OCI-LY1 (cell line): ENCODE data around the gene BABAM2.

ENCODE experiments used
- EZH2 ChIP-seq: fragments of 200-600 bp; sonication (generic), shearing (Covaris generic); IDR thresholded peaks from 2 replicates; pipeline ENCODE4 v1.8.0; 2017; ENCODE audit warnings: borderline replicate concordance, mixed run types, mild to moderate bottlenecking, antibody characterized with exemption, low read length, moderate library complexity, mixed read lengths
- TF ChIP-seq, protein P1 (sequence below): fragments of 200-600 bp; sonication (generic), shearing (Covaris generic); IDR thresholded peaks from 2 replicates; pipeline ENCODE4 v1.5.1; 2017; ENCODE audit warnings: mild to moderate bottlenecking, antibody characterized with exemption, low read length, moderate library complexity, mixed read lengths

DNA sequence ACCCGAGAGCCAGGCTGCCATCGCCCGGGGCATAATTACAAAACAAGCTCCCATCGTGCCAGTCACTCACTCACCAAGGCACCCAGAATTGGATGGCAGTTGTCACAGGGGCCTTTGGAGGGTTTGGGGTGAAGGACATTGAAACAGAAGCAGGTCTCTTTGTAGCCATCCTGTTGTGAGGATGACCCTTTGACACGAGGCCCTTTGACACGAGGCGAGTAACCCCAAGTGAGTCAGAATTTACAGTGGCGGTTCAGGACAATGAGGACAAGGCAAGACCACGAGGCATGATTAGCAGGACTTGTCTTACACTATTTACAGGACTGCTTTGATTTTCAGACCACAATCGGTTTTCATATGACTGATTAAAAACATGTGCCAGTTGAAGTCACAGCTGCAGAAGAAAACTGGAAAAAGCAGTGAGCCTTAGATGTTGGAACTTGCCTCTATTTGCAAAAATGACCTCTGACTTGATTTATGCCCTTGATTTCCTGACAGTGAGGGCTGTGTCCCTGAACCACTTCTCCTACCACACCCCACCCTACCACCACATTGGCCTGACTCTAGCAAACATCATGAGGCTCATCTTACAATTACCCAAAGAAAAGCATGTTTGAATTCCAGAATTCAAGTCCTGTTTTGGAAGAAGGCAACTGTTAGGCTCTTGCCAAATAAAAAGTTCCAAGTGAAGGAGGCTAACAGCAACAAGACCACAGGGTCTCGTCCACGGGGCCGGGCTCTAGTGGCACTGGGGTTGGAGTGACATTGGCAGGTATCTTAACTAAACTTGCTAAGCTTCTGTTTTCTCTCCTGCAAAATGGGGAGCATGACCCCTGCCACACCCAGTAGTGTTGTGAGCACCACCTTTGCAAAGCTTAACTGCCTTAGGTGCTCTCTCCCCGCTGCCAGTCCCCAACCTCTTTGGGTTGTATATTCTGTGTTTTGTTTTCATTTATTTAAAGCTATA is 437.7 kb downstream of the BABAM2 start:
- TF ChIP-seq, protein P1, sequence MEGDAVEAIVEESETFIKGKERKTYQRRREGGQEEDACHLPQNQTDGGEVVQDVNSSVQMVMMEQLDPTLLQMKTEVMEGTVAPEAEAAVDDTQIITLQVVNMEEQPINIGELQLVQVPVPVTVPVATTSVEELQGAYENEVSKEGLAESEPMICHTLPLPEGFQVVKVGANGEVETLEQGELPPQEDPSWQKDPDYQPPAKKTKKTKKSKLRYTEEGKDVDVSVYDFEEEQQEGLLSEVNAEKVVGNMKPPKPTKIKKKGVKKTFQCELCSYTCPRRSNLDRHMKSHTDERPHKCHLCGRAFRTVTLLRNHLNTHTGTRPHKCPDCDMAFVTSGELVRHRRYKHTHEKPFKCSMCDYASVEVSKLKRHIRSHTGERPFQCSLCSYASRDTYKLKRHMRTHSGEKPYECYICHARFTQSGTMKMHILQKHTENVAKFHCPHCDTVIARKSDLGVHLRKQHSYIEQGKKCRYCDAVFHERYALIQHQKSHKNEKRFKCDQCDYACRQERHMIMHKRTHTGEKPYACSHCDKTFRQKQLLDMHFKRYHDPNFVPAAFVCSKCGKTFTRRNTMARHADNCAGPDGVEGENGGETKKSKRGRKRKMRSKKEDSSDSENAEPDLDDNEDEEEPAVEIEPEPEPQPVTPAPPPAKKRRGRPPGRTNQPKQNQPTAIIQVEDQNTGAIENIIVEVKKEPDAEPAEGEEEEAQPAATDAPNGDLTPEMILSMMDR = no peak
- no peak for TF ChIP-seq EZH2
